Measurements from ENCODE around the gene RBP5. TPM values are rescaled to one million over a fixed set of nuclear protein-coding genes. Genes with fewer than 3 reads are reported as not detected.

The RBP5 gene
- total RNA-seq = 1 to 10 TPM in 2 of 4 donors, under 1 TPM in 2; 0.46 to 5.0 (median 0.91) TPM

GRCh38 chr12:7128681-7129286, at the start of gene RBP5:
RBP5 (minus strand) TSS chr12:7128889; CDS start chr12:7128775, 114 bp downstream.
- TF ChIP-seq CTCF (IDR thresholded peaks at IDR 0.05) (no peak), EP300 (IDR thresholded peaks at IDR 0.05) (no peak), POLR2AphosphoS5 (IDR thresholded peaks at IDR 0.05) (no peak), POLR2A (IDR thresholded peaks at IDR 0.05; ENCODE audit: low read depth) (no peak)
- peak within 1 kb of the TSS; percentile 66 to 79 (median 72) for H3K4me3 ChIP-seq
- H3K27ac ChIP-seq (replicated peaks in 1 of 4) = peak within 1 kb of the TSS; percentile 66 to 78 (median 74)
- no peaks in the 10 kb centered on the region for H3K9me3 ChIP-seq
- H3K4me1 ChIP-seq = peaks cover 30 to 39% (median 35%) of the 10 kb centered on the region in 4 donors
- WGBS = 46% methylated on average over 6 of the region's 7 CpGs
- DNase-seq (ENCODE audit: extremely low spot score) = no peak
- intact Hi-C loops (cut with DNase I) = no loop called here
- H3K36me3 ChIP-seq = peaks cover 0 to 7% (median 3%) of the 10 kb centered on the region in 4 donors
- H3K27me3 ChIP-seq = no peaks in the 10 kb centered on the region

- intact Hi-C loops (cut with DNase I) = no loop called here
- Histone ChIP-seq H3K4me3 (no peak overlapping the region), H3K27me3 (peaks cover 0 to 24% (median 0%) of the 10 kb centered on the region in 4 donors), H3K27ac (replicated peaks in 1 of 4) (no peak overlapping the region), H3K4me1 (no peaks in the 10 kb centered on the region), H3K9me3 (no peaks in the 10 kb centered on the region), H3K36me3 (no peaks in the 10 kb centered on the region)
- TF ChIP-seq CTCF (IDR thresholded peaks at IDR 0.05) = no peak
- no peak for TF ChIP-seq POLR2A (IDR thresholded peaks at IDR 0.05; ENCODE audit: low read depth)
- no peak for TF ChIP-seq EP300 (IDR thresholded peaks at IDR 0.05)
- TF ChIP-seq POLR2AphosphoS5 (IDR thresholded peaks at IDR 0.05) = no peak
- WGBS = 86% methylated on average over 2 of the region's 2 CpGs
- peak; percentile 66 for DNase-seq (ENCODE audit: extremely low spot score)
Observed at GRCh38 chr12:7178481-7178880, 49.8 kb upstream of the RBP5 start.

GRCh38 chr12:7176595-7176994, 47.9 kb upstream of the RBP5 start:
- H3K4me3 ChIP-seq = no peak overlapping the region
- whole genome bisulfite sequencing = 61% methylated on average over 2 of the region's 2 CpGs
- TF ChIP-seq POLR2AphosphoS5 (IDR thresholded peaks at IDR 0.05) (no peak), CTCF (IDR thresholded peaks at IDR 0.05) (no peak), EP300 (IDR thresholded peaks at IDR 0.05) (no peak)
- DNase-seq (ENCODE audit: extremely low spot score) = no peak
- intact Hi-C loops (cut with DNase I) = no loop called here
- H3K27me3 ChIP-seq = peaks cover 0 to 24% (median 0%) of the 10 kb centered on the region in 4 donors
- no peak overlapping the region for H3K27ac ChIP-seq (replicated peaks in 1 of 4)
- H3K36me3 ChIP-seq = no peaks in the 10 kb centered on the region
- no peaks in the 10 kb centered on the region for H3K9me3 ChIP-seq
- no peaks in the 10 kb centered on the region for H3K4me1 ChIP-seq

GRCh38 chr12:7175493-7175892, 46.8 kb upstream of the RBP5 start:
- H3K4me3 ChIP-seq = no peak overlapping the region
- H3K36me3 ChIP-seq = no peaks in the 10 kb centered on the region
- DNase-seq (ENCODE audit: extremely low spot score) = no peak
- intact Hi-C loops (cut with DNase I) = no loop called here
- H3K27ac ChIP-seq (replicated peaks in 1 of 4) = no peak overlapping the region
- peaks cover 0 to 26% (median 0%) of the 10 kb centered on the region in 4 donors for H3K27me3 ChIP-seq
- no peaks in the 10 kb centered on the region for H3K4me1 ChIP-seq
- TF ChIP-seq POLR2A (IDR thresholded peaks at IDR 0.05; ENCODE audit: low read depth) (no peak), POLR2AphosphoS5 (IDR thresholded peaks at IDR 0.05) (no peak), EP300 (IDR thresholded peaks at IDR 0.05) (no peak), CTCF (IDR thresholded peaks at IDR 0.05) (no peak)
- H3K9me3 ChIP-seq = no peaks in the 10 kb centered on the region

GRCh38 chr12:7171854-7172253, 43.2 kb upstream of the RBP5 start:
- Histone ChIP-seq H3K36me3 (no peaks in the 10 kb centered on the region), H3K4me1 (no peaks in the 10 kb centered on the region), H3K27ac (replicated peaks in 1 of 4) (no peak overlapping the region), H3K9me3 (peaks cover 0 to 11% (median 0%) of the 10 kb centered on the region in 4 donors), H3K27me3 (peaks cover 0 to 13% (median 0%) of the 10 kb centered on the region in 4 donors), H3K4me3 (no peak overlapping the region)
- TF ChIP-seq EP300 (IDR thresholded peaks at IDR 0.05) (no peak), POLR2AphosphoS5 (IDR thresholded peaks at IDR 0.05) (no peak), CTCF (IDR thresholded peaks at IDR 0.05) (no peak), POLR2A (IDR thresholded peaks at IDR 0.05; ENCODE audit: low read depth) (no peak)
- 75% methylated on average over 1 of the region's 1 CpG for WGBS
- DNase-seq (ENCODE audit: extremely low spot score) = no peak
- intact Hi-C loops (cut with DNase I) = no loop called here

All from esophagus muscularis mucosa (tissue), 4 donors.